Activated naive CD4-positive, alpha-beta T cell treated with Interleukin-2 at 50 U/mL for 16 hours (primary cell): ENCODE measurements around the gene TMED8.
"Not testable (repeated sequence)": the region's sequence is repeated elsewhere in the genome, so short reads cannot be mapped to it uniquely, and the experiment has no call there.

Source experiments
- DNase-seq: peaks from one replicate; pipeline ENCODE4 v3.0.0-alpha.2; 2020

Gene TMED8

DNA sequence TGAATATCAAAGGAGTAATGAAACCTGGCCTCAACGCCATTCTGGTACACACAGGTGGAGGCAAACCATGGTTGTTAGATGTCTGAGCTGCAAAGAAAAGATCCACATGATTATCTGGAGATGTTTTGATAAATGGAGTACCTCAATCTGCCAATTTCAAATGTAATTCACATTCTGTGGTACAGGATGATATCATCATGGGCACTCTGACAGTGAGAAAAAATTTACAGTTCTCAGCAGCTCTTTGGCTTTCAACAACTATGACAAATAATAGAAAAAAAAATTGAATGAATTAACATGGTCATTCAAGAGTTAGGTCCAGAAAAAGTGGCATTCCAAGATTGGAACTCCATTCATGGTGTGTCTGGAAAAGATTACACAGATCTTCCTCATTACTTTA, 17.3 kb downstream of the TMED8 start:
- no peak for DNase-seq

DNA sequence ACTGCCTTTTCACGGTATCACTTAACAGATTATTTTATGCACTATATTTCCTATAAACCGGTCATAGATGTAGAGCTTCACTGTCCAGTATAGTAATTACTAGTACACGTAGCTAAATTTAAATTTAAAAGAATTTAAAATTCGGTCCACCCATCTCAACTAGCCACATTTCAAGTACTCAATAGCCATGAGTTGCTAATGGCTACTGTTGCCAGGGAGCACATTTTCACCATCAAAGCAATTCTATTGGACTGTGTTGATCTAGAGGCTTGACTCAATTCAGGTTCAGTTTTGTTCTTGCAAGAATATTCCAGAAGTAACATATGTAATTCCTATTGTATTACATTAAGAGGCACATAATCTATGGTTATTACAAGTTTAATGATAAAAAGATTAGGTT, 20.0 kb downstream of the TMED8 start:
- DNase-seq = no peak

DNA sequence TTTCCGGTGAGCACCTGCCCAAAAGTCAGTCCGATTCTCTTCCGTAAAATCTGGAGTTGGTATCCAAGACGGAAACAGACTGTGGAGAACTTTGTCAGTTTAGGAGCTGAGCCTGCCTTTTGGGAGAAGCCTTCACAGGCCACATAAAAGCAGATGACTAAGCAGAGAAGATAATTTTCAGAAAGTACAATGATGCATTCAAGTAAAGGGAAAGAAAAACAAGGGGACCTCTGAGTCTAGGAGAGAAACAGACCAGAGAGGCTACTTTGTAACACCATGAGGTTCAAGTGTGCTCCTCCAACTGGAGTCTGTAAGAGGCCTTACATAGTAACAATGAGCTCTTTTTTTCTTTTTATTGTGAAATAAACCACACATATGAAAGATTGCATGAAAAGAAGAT, 21.1 kb downstream of the TMED8 start:
- DNase-seq = no peak

DNA sequence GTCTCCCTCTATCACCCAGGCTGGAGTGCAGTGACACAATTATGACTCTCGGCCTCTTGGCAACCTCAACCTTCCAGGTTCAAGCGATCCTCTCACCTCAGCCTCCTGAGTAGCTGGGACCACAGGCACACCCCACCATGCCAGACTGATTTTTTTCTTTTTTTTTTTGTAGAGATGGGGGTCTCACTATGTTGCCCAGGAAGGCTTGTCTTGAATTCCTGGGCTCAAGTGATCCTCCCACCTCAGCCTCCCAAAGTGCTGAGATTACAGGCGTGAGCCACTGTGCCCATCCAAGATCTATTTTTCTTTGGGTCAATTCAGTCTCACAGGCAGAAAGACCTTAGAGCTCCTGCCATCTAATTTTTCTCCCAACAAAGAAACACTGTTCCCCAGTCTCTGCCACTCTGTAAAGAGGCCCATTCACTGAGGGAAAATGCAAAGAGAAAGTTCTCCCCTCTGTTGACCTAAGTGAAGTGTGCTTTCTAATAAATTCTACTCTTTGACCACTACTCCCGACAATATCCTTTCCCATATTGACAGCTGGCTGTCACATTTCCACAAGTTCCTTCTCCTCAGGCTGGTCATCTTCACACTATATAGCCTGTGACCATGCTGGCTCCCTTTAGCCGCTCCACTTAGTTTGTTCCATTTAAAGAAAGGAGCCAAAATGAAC, 23.3 kb downstream of the TMED8 start:
- no peak for DNase-seq

DNA sequence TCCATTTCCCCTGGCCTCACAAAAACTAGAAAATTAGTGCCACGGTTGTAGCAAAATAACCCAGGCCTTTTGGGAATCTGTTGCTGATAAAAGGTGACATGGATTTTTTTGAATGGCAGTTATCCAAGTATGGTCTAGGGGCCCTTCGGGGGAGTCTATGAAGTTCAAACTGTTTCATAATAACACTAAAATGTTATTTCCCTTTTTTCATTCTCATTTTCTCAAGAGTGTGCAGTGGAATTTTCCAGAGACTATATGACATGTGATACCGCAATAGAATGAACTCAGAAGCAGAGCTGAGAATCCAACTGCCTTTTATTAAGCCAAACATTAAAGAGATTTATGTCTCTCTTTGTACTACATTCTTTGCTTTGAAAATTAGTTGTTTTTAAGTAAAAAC, 29.1 kb downstream of the TMED8 start:
- no peak for DNase-seq

DNA sequence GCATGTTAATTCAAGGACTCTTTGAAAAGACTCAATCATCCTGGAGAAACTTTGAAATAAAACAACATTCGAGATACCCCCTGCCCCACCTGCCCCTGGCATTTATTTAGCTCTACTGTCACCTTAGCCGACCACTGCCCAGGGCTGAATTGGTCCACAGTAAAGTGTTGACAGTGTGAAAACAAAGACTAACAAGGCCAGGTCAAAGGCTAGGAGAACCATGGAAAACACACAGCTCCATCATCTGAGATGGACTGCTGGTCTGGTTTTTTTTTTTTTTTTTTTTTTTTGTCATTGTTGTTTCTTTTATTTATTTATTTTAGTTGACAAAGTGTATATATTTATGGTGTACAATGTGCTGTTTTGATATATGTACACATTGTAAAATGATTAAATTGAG, 30.4 kb downstream of the TMED8 start:
- DNase-seq = no peak

DNA sequence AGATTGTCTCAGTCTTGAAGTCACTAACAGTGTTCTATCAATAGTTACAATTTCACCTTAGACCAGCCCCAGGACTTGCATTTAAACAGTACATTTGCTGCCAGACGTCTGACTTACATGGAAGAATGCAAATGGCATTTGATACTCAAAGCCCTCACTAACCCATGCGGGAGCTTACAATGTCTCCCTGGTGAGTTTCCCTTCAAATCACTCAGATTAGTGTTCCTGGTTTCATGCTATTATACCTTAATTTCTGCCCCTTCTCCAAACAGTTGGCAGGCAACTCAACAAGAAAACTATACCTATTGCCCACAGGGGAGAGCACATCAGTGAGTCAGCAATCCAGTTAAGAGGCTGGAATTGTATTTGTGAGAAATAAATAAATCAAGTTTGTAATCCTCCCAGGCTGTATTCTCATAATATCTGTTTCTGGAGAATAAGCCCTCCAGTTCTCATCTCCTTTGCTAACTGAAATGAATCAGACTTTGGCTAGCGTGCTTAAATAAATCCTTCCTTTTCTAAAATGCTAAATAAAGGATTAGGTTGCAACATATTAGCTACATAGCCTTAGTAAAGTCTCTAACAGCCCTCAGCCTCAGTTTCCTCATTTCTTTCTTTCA, 32.4 kb downstream of the TMED8 start:
- DNase-seq = no peak

DNA sequence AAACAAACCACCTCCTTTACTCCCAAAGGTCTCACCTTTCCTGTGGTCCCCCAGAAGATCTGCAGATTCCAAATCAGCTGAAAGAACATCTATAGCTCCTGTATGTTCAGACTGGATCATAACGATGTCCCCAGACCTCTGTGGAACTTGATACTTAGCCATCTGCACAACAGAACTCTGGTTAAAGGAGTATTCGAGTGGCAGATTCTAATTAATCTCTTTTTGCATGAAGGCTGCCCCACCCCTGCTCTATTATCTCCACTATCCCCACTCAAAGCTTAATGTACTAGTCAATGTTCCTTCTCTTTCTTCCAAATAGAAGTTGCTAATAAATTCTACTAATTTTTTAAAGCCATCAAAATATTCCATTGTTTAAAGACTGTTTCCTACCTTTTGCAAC, 33.2 kb downstream of the TMED8 start:
- DNase-seq = no peak

DNA sequence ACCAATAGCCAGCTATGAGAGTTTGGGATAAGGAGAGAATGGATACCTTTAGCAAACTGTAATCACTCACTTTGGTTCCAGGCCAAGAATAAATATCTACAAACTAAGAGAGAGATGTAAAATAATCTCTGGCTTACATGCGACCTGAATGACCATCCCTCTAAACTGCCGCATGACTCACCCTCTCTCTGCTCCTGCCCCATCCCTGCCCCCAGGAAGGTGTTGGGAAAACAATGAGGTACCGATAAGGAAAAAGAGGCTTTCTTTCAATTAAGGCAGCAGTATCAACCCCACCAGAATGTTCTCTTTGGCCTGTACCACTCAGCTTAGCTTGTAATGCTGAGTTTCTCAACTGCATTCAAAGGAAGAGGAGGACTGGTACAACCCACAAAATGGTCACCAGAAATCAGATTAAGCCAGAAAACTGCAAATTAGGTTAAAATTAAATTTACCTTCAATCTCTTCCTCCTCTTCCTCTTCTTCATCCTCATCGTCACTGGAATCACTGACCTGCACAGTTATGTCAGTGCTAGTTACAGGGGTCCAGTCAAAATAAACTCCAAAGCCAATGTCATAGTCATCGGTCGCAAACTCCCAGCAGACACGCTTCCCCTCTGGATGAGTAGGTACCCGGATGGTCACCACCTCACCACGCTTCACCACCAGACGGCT, 34.0 kb downstream of the TMED8 start:
- DNase-seq = no peak

DNA sequence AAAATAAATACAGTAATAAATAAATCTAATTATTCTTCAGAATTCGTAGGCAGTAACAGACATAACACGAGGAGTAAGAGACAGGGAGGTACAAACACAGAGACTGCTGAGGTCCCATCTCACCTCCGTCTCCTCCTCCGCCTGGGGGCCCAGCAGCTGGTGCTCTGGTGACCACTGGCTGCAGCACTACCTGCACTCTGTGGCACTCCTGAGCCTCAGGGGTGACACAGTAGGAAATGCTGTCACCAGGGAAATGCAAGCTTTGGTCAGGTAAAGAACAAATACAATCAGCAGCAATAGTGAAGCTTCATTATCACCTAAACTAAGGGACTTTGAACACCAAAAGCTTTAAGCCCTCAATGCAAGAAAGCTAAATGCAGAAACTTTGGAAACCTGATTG, 36.5 kb downstream of the TMED8 start:
- DNase-seq = no peak

DNA sequence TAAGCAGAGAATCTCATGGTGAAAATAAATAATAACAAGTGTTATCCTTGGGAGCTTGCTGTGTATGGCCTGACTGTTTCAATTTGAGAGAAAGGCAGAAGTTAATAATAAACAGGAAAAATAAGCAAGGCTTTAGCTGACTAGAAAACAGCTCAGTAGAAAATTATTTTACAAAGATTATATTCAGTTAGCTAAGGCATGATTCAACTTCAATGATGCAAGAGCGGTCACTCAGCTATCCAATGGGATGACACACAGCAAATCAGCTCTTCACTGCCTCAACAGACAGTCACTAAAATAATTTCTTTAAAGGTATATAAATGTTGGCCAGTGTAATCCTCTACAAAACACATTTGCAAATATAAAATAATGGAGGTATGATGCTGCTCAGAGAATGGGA, 37.5 kb downstream of the TMED8 start:
- DNase-seq = no peak

DNA sequence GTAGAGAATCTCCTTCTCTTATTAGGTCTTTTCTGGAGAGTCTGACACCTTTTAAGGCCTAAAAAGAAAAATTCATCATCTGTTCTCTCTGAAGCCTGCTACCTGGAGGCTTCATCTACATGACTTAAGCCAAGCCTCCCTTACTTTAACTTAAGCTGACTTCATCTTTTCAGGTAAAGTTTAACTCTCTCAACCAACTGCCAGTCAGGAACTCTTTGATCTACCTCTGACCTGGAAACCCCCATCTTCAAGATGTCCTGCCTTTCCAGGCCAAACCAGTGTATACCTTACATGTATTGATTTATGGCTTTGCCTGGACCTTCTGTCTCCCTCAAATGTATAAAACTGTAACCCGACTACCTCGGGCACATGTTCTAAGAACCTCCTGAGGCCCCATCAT, 38.6 kb downstream of the TMED8 start:
- no peak for DNase-seq

DNA sequence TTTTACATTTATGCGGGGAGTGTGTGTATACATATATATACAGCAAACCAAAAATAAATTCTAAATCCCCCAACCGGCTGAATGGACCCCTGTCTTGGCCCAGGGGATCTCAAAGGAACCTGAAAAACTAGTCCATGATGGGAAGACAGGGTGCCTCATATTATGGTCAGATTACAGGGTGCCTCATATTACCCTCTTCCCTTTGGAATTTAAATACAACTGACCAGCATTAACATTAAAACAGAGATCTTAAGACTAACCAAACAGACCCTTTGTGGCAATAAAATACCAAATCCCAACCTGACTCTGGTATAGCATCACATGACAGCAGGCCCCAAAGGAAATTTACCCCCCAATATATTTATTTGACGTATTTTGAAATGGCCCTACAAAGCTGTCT, 39.0 kb downstream of the TMED8 start:
- DNase-seq = no peak

DNA sequence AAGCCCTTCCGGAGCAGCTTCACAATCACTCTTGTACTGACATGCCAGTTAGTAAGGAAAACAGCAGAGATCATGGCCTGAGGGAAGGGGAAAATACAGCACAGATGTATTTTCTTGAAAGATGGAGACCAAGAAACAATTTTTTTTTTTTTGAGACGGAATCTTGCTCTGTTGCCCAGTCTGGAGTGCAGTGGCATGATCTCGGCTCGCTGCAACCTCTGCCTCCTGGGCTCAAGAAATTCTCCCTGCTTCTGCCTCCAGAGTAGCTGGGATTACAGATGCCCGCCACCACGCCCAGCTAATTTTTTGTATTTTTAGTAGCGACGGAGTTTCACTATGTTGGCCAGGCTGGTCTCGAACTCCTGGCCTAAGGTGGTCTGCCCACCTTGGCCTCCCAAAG, 39.6 kb downstream of the TMED8 start:
- DNase-seq = not testable (repeated sequence)

DNA sequence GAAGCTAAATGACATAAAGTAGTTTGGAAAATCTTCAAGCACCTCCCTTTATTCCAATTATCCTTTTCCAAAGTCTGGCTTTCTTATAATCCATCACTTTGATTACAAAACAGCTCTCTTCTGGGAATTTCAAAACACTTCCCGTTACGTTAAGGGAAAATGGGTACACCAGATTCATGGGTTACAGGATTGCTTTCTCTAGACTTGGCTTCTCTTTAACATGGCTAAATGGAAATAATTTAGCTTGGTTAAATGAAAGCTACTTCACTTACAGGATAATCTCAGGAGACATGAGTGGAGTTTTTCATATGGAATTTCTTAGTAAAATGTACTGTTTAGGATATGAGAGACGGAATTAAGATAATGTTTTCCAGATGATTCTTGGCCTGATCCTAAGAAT, 41.3 kb downstream of the TMED8 start:
- DNase-seq = no peak

DNA sequence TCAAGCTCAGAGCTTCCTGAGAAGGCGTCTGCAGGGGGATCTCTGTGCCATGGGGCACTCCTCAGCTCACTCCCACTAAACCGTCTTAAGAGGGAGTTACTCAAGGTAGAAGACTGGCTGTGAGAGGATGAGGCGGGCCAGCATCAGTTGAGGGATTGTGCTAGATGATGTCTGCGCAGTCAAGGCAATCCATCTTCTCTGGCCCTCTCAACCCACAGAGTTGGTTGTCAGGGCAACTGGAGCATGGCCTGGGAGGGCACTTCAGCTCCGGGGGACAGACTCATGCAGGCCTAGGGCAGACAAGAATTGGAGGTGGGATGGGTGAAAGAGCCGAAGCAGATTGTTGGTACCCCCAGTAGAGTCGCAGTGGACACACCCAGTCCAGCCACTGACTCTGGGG, 47.0 kb downstream of the TMED8 start:
- no peak for DNase-seq

DNA sequence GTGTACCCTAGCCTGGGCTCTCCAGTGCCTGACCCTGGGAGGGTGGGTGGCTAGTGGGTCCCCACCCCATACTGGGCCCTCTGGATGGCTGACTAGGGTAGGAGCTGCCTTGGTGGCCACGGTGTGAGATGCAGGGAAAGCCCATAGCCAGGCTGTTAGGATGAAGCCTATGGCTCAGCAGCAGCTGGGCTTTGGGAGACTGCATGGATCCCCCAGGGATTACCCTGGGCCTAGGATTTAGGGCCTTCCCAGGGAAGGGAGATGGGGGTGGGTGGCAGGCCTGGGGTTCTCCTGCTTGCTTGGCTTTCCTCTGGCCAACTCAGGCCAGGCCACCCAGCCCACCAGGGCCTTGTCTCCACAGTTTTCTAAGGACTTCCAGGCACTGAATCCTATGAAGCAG, 49.8 kb downstream of the TMED8 start:
- DNase-seq = no peak

DNA sequence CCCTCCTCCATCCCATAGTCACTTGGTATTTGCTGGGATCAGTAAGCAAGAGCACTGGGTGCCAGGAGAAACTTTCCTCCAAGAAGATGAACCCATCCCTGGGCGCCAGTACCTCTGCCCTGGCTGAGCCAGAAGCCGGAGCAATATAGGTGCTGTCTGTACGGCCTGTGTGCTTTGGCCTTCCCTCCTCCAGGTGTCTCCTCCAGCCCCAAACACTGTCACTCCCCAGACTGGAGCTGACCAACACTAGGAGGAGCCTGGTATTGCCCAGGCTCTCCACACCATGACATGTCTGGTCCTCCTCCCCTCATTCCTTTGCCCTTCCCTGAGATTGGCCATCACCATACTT, 51.2 kb downstream of the TMED8 start:
- DNase-seq = no peak

DNA sequence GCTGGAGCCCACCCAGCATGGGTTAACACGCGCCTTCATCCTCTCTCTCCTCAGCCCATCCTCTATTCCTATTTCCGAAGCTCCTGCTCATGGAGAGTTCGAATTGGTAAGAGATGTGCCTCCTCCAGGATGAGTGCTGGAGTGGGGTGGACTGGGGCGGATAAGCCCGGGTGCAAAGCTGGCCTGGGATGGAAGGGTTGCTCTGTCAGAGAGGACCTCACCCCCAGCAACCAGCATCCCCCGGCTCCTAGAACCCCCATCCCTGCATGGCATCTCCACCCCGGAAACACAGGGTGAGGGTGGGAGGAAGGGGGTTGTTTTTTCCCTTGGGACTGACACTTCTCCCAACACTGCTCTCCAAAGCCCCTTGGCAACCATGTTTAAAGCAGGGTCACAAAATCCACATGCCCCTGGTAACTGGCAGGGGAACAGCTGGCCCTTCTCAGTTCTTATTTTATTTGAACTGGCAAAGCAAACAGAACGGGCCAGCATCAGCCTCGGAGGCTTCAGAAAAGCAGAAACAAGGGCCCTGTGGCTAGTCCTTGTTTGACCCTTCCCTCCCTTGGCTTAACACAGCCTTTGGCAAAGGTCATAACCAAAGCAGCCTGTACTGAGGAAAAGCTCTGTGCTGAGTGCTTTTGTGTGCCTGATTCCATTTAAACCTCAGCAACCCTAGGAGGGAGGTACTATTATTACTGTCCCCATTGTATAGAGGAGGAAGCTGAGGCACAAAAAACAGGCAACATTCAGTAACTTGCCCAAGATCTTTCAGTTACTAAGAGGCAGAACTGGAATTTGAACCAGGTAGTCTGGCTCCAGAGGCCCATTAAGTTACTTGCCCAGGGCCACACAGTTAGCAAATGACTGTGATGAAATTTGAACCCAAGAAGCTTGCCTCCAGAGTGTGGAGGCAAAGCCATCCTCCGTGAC, 51.8 kb downstream of the TMED8 start:
- DNase-seq = no peak

DNA sequence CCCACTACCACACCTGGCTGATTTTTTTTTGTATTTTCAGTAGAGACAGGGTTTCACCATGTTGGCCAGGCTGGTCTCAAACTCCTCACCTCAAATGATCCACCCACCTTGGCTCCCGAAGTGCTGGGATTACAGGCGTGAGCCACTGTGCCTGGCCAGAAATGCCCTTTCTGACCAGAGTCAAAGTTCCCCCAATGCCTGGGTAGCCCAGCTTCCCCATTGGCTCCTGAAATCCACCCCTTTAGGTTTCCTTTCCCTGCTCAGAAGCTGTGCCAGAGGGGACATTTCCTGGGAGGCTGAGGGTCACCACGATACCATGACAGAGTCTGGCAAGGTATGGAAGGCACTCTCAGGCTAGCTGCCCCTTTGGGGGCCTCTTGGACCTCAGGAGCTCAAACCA, 52.6 kb downstream of the TMED8 start:
- DNase-seq = no peak

DNA sequence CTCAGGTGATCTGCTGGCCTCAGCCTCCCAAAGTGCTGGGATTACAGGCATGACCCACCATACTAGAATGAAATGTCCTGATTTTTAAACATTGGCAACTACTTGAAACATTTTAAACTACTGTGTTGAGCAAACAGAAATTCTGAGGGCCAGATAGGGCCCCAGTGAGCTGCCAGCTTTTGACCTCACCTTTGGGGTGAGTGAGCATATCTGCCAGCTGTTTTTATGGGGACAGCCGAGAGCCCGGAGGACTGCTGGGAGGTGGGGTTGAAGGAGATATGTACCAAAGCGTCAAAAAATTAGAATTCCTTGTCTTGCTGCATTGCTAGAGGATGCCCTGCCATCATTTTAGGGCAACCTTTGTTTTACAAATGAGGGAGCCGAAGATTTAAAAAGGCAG, 53.3 kb downstream of the TMED8 start:
- DNase-seq = no peak

DNA sequence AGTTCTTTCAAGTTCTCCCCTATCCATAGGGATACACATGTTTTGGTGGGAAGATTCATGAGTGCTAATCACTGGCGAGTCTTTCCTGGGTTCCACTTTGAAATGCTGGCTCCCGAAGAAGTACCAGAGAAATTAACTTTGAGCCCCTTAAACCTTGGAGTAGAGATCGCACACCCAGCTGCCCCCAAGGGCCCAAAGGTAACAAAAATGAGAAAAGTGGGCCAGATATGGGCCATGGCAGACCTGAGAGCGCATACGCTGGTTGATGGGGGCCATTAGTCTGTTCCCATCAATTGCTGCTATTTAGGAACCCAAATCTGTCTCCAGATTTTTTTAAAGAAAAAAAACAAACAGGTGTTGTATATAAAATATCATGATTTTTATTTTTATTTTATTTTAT, 53.9 kb downstream of the TMED8 start:
- DNase-seq = no peak

DNA sequence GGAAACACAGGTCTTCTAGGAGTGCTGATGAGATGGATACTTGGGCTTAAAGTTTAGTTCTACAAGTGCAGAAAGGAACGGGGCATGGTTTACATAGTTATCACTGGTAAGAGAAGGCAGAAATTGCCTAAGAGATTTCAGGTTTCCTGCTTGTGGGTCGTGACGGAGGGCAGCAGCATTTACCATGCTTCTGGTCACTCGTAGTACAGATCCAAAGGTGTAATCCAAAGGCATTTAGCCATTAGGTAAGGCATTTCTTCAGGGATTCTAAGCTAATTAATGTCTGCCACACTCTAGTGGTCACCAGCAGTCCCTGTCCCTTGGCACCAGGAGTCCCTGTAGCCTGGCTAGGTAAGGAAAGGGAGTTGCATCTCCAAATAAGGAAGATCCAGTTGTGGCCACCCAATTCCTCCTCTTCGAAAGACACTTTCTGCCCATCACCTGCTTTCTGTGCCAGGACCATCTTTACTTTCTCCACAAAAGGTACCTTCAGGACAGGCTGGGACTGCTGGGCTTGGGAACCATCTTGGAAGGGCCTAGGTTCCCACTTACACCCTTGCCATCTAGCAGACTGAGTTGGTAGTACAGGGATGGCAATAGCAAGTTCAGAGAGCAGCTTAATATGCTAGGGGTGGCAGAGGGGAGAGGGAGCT, 54.5 kb downstream of the TMED8 start:
- no peak for DNase-seq
